ENCODE measurements around the gene ANKEF1. TPM values are rescaled to one million over a fixed set of nuclear protein-coding genes. Genes with fewer than 3 reads are reported as not detected.

ANKEF1 gene
- polyA plus RNA-seq, 1 donor (not counting 4 experiments of a cell fraction or from before 2014, with no cell fraction given) = 12.4 TPM

- H3K4me1 ChIP-seq (ENCODE audit: control insufficient read depth, extremely low read depth, insufficient read depth, low read length) = peaks cover 23% of the 10 kb centered on the region
- no peak overlapping the region for H3K9ac ChIP-seq (ENCODE audit: control insufficient read depth, extremely low read depth, insufficient read depth, low read length)
- H3K9me3 ChIP-seq (ENCODE audit: control insufficient read depth, low read depth, low read length) = no peaks in the 10 kb centered on the region
- H3K27me3 ChIP-seq (ENCODE audit: control insufficient read depth, extremely low read depth, insufficient read depth, low read length) = no peaks in the 10 kb centered on the region
- peak; percentile 85 for FAIRE-seq
- no peak for DNase-seq (ENCODE audit: low read depth, low spot score)
- H3K9me1 ChIP-seq (ENCODE audit: control insufficient read depth, extremely low read depth, insufficient read depth, low read length) = no peaks in the 10 kb centered on the region
- no peak overlapping the region for H3K4me3 ChIP-seq (ENCODE audit: control insufficient read depth in 2 of 3, extremely low read depth in 1 of 3, insufficient read depth in 2 of 3, low read depth in 1 of 3, low read length in 3 of 3)
- dilution Hi-C loops (cut with MboI; ENCODE audit: extremely low pct_ligation_motif_present, low sequenced_read_pairs) = no loop called here
- no peaks in the 10 kb centered on the region for H4K20me1 ChIP-seq (ENCODE audit: control insufficient read depth, extremely low read depth, insufficient read depth, low read length)
- H3K27ac ChIP-seq (ENCODE audit: control insufficient read depth, insufficient read depth, low read length) = no peak overlapping the region
- no peak overlapping the region for H3K4me2 ChIP-seq (ENCODE audit: control insufficient read depth, extremely low read depth, insufficient read depth, low read depth, low read length)
- no peaks in the 10 kb centered on the region for H3K36me3 ChIP-seq (ENCODE audit: control insufficient read depth in 2 of 2, extremely low read depth in 1 of 2, insufficient read depth in 2 of 2, low read length in 2 of 2)
- H2AFZ ChIP-seq (ENCODE audit: control insufficient read depth, low read length) = no peak overlapping the region
- no peaks in the 10 kb centered on the region for H3K79me2 ChIP-seq (ENCODE audit: control insufficient read depth, insufficient read depth, low read length)
- no peak for TF ChIP-seq CTCF (optimal IDR thresholded peaks at IDR 0.05 in 1 of 3, IDR thresholded peaks at IDR 0.05 in 1 of 3, conservative IDR thresholded peaks at IDR 0.05 in 1 of 3; ENCODE audit: extremely low read depth in 1 of 3, insufficient read depth in 2 of 3, low read length in 3 of 3)
- TF ChIP-seq EZH2 (IDR thresholded peaks at IDR 0.05; ENCODE audit: low read length) = no peak
These were observed 26.9 kb downstream of the ANKEF1 start for GRCh38 chr20:10061641-10062040.

- Histone ChIP-seq H2AFZ (ENCODE audit: control insufficient read depth, low read length) (no peak overlapping the region), H3K36me3 (ENCODE audit: control insufficient read depth in 2 of 2, extremely low read depth in 1 of 2, insufficient read depth in 2 of 2, low read length in 2 of 2) (no peaks in the 10 kb centered on the region), H3K27me3 (ENCODE audit: control insufficient read depth, extremely low read depth, insufficient read depth, low read length) (no peaks in the 10 kb centered on the region), H3K4me3 (ENCODE audit: control insufficient read depth in 2 of 3, extremely low read depth in 1 of 3, insufficient read depth in 2 of 3, low read depth in 1 of 3, low read length in 3 of 3) (no peak overlapping the region), H3K4me1 (ENCODE audit: control insufficient read depth, extremely low read depth, insufficient read depth, low read length) (peaks cover 23% of the 10 kb centered on the region), H3K79me2 (ENCODE audit: control insufficient read depth, insufficient read depth, low read length) (no peaks in the 10 kb centered on the region), H3K4me2 (ENCODE audit: control insufficient read depth, extremely low read depth, insufficient read depth, low read depth, low read length) (no peak overlapping the region), H3K27ac (ENCODE audit: control insufficient read depth, insufficient read depth, low read length) (no peak overlapping the region), H4K20me1 (ENCODE audit: control insufficient read depth, extremely low read depth, insufficient read depth, low read length) (no peaks in the 10 kb centered on the region), H3K9me1 (ENCODE audit: control insufficient read depth, extremely low read depth, insufficient read depth, low read length) (no peaks in the 10 kb centered on the region), H3K9ac (ENCODE audit: control insufficient read depth, extremely low read depth, insufficient read depth, low read length) (no peak overlapping the region), H3K9me3 (ENCODE audit: control insufficient read depth, low read depth, low read length) (no peaks in the 10 kb centered on the region)
- TF ChIP-seq EZH2 (IDR thresholded peaks at IDR 0.05; ENCODE audit: low read length) = no peak
- no peak for TF ChIP-seq CTCF (optimal IDR thresholded peaks at IDR 0.05 in 1 of 3, IDR thresholded peaks at IDR 0.05 in 1 of 3, conservative IDR thresholded peaks at IDR 0.05 in 1 of 3; ENCODE audit: extremely low read depth in 1 of 3, insufficient read depth in 2 of 3, low read length in 3 of 3)
- dilution Hi-C loops (cut with MboI; ENCODE audit: extremely low pct_ligation_motif_present, low sequenced_read_pairs) = no loop called here
- no peak for DNase-seq (ENCODE audit: low read depth, low spot score)
- FAIRE-seq = no peak
These were observed 28.7 kb downstream of the ANKEF1 start for GRCh38 chr20:10063482-10063881.

All from keratinocyte (primary cell).